ENCODE data around the gene PAK2.
"Not testable (repeated sequence)": the region's sequence is repeated elsewhere in the genome, so short reads cannot be mapped to it uniquely, and the experiment has no call there.

PAK2 gene

DNA sequence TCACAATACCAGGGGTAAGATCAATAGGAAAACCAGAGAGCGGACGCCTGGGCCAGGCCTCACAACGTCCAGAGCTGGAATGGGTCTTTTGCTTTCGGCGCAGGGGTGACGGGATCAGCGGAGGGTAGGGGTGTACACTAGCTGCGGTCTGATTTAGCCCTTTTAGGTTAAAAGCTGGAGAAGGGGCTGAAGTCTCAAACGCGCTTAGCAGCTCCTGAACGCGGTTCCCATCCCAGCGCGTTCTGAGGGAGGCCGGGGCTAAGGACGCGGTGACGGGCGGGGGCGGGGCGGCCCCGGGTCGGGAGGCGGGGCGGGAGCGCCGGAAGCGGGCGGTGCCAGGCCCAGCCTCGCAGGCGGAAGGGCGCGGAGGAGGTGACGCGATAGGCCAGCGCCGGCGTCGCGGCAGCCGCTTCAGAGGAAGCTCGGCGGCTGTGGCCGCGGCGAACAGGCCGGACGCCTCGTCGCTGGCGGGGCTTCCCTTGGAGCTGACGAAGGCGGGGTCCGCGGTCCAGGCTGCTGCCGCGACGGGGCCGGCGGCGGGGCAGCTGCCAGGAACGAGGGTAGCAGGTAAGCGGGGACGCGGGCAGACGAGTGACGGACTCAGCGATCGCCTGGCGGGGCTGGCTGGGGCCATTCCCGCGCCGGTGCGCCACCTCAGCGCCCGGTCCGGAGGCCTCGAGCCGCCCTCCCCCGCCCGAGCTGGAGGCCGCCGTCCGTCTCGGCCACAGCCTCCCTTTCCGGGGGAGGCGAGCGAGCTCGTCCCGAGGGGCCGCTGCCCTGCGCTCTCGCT is 128.0 kb downstream of the PAK2 start, which contains the start of gene SENP5:
TSS of gene SENP5 (plus strand) at position 414 of the 790 bp plus-strand sequence. CDS start 17,262 bp downstream, outside the sequence.
- peak; percentile 94 to 96 for DNase-seq
- no peak for TF ChIP-seq GATA1 (IDR thresholded peaks at IDR 0.05; ENCODE audit: low read depth, low read length)
- peak; percentile 94 for TF ChIP-seq POLR2A (IDR thresholded peaks at IDR 0.05; ENCODE audit: low read length)

DNA sequence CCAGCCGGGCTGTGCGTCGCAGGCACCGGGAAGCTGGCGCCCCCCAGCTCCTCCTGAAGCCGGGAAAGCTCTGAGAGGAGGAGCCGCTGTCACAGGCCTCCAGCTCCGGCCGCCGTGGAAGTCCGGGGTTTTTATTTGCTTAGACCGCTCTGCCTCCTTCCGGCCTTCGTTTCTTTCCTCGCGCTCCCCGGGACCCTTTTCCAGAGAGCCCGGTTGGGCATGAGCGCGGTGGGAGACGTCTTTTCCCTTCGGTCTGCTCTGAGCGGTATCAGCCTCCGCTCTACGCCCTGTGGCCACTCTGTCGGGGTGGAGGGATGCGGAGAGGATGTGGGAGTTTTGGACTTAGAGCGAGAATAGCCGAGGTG is 128.6 kb downstream of the PAK2 start:
- DNase-seq = peak; percentile 66 to 77
- TF ChIP-seq GATA1 (IDR thresholded peaks at IDR 0.05; ENCODE audit: low read depth, low read length) = no peak
- no peak for TF ChIP-seq POLR2A (IDR thresholded peaks at IDR 0.05; ENCODE audit: low read length)

DNA sequence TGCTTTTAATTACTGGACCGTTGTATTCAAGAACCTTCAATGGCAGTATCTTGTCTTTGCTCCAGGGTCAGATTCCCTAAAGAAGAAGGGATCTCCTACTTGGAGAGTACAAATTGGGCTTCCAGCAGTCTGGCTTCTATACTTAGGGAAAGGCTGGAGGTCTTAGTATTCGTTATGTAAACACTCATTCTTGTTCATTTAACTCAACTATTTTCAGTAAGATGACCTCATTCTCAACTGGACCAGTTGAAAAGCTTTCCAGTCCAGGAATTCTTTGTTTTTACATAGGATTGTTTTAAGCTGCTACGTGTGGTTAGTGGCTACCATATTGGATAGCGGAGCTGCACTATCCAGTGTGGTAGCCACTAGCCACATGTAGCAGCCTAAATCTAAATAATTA is 132.7 kb downstream of the PAK2 start:
- DNase-seq = no peak
- TF ChIP-seq POLR2A (IDR thresholded peaks at IDR 0.05; ENCODE audit: low read length) (no peak), GATA1 (IDR thresholded peaks at IDR 0.05; ENCODE audit: low read depth, low read length) (no peak)

DNA sequence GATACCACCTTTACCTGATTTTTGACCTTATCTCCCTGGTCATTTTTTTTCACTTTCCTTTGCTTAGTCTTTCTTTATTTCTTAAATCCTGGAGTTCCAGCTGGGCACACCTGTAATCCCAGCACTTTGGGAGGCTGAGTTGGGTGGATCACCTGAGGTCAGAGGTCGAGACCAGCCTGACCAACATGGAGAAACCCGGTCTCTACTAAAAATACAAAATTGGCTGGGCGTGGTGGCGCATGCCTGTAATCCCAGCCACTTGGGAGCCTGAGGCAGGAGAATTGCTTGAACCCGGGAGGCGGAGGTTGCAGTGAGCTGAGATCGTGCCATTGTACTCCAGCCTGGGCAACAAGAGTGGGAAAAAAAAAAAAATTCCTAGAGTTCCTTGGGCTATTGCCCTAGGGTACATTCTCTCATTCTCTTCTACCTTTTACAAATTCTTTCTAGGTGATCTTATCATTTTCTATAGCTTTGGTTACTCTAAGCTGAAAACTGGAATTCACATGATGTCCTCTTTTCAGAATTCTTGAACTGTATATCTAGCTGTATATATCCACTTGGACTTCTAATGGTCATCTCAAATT is 134.9 kb downstream of the PAK2 start:
- not testable (repeated sequence) for DNase-seq

DNA sequence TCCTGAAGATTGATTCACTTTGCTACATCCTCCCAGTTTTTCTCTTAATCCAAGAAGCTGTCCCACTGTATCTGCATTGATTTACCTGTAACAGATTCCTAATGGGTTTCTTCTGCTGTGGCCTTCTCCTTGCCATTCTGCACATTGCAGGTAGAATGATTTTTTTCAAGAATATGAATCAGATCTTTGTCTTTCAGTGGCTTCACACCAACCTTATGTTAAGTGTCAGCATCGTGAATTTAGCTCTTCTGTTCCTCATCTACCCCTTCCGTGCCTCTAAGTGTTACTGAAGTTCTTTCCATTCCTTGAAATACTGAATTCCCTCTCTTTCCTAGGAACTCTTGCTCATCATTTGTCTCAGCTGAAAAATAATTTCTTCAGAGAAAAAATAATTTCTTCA is 135.6 kb downstream of the PAK2 start:
- no peak for TF ChIP-seq POLR2A (IDR thresholded peaks at IDR 0.05; ENCODE audit: low read length)
- no peak for TF ChIP-seq GATA1 (IDR thresholded peaks at IDR 0.05; ENCODE audit: low read depth, low read length)
- no peak for DNase-seq
